ENCODE results near the gene FBLN7.
"Not testable (repeated sequence)": the region's sequence is repeated elsewhere in the genome, so short reads cannot be mapped to it uniquely, and the experiment has no call there.

Gene FBLN7

DNA sequence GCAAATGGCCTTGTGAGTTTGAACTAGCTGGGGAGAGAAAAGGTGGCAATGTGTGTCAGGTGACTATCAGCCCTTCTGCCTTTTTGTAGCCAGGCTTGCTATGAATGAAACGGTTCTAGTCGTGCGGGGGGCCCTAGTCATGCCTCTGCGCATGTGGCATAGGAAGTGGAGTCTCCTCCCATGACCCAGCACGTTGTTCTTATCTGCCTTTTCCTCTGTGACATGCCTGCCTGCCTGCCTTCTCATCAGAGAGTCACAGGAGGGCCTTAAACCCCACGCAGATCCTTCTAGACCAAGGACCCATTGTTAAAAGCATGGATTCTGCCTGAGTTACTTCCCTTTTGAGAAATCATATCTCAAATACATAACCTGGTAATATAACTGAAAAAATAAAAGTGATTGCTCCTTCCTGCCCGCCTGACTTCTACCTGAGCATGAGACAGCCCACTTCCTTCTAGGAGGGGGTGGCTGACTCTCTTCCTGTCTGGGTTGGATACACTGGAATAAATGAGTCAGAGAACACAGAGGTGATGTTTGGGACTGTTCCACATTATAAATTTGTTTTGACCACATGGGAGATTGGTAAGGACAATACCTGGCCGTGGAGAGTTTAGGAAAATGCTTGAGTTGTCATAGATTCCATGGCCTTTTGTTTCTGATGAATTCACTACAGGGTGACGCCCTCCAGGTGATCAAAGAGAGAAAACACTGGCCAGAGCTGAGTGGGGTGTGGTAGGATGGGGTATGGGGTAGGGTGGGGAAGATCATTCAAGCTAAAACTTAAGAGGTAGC is 49.8 kb downstream of the FBLN7 start:
- DNase-seq: no peak

DNA sequence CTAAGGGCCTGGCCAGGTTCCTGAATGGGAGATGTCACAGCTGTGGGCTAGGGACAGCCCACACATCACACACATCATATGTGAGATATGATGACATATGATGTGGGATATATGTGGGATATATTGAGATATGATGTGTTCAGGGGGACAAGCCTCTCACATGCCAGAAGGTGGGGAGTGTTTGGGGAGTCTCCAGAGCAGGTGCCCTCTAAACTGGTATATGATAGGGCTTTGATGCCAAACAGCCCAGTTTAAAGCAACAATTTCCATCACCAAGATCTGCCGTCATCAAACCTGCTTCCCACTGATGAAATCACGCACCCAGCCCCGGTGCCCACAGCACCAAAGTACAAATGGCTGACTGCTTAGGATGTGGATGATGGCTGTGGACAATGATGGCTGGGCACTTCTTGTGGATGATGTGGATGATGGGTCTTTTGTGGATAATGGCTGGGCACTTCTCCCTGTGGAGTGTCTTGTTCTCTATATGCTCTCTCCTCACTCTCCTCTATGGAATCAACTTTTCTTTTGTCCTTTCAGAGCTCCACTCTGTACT is 50.9 kb downstream of the FBLN7 start:
- no peak for DNase-seq

DNA sequence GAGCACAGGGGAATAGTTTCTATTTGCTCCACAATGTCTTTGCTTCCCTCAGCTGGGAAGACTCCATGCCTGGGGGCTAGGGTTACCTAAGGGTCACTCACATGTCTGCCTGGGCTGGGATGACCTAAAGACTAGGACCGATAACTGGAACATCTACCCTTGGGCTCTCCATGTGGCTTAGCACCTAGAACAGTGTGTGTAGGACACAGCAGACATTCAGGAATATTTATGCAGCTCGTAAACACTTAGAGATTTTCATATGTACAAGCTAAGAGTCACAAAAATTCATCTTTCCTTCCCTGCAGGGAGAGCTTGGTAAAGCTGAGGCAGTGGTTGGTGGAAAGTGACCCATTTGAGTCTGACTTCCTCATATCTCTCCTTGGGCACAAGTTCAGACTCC is 55.8 kb downstream of the FBLN7 start:
- DNase-seq: no peak

DNA sequence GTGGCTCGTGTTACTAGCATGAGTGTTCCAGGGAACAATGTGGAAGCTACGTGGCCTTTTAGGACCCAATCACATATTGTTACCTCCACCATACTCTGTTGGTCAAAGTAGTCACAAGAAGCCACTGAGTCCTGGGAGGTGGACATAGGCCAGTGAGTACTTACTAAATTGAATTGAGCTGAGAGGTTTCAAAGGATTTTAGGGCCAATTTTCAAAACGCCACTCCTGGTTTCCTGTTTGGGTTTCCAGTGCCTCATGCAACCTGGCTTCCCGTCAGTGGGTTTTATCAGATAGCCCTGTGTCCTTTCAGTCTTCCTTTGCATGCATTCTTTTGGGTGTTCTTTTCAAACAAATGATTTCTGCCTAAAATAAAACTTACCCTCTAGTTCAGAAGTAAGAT is 56.3 kb downstream of the FBLN7 start:
- no peak for DNase-seq

DNA sequence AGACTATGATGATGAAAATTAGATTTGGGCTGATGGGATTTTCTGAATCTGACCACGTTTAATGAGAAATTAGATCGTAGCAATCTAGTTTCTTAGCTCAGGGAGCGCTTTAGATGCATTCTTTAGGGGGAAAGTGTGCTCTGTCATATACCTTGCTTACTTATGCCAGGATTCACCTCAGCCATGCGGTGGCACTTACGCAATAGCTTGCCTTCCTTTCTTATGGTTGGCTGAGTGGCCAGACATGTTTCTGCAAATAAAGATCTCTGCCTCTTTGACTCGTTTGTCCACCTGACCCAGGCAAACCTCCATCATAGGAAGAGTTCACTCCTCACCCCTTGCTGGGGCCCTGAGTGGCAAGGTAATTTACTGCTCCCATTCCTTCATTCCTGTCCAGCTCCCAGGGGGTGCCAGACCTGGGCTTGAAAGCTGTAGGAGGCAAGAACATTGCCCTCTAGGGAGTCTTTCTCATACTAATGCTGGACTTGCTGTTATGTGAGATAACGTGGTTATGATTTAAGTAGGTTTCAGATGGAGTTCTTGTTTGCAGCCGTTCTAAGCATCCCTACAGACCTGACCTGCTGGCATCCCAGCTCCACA is 57.1 kb downstream of the FBLN7 start:
- no peak for DNase-seq

DNA sequence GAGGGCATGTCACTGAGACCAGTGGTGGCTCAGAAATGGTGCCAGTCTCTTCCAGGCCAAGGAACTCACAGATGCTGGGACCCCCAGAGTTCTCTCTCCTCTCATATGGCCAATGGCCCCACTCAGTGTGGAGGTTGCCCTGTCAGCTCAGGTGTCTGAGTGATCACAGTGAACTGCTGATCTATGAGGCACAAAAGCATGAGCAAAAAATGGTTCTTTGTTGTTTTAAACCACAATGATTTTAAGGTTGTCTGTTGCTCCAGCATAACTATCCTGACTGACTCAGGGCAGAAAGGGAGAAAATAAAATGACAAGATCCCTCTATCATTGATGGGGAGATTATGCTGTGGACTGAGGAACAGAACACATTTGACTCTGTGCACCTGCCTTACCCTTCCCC is 57.8 kb downstream of the FBLN7 start:
- DNase-seq: no peak

DNA sequence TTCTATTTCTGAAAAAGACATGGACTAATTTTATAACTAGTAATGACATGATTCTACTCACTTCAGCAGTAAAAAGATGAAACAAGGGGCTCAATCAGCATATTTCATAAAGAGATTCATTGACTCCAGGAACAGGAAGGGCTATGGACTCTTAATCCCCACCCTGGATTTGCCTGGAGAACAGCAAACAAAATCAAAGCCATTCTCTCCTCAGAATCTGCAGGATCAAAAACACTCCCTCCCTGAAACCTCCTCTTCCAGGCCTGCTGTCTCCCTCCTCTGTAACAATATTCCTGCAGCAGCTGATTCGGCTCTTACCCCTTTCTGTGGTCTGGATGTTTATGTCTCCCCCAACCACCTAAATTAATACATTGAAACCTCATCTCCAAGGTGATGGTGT is 59.7 kb downstream of the FBLN7 start:
- peak; percentile 94 for DNase-seq

DNA sequence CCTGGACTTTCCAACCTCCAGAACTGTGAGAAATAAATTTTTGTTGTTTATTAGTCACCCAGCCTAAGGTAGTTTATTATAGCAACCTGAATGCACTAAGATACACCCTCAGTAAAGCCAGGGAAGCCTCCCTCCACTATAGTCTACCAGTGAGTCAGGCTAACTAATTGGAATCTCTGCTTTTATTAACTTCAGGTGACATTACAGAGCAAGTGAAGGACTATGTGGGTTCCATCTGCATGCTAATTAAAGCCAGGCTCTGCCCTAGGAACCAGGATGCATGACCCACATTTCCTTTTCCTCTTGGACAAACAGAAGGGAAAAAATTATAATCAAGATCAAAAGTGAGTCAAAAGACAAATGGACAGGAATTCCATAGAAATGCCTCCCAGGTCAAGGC is 60.6 kb downstream of the FBLN7 start:
- DNase-seq: no peak

DNA sequence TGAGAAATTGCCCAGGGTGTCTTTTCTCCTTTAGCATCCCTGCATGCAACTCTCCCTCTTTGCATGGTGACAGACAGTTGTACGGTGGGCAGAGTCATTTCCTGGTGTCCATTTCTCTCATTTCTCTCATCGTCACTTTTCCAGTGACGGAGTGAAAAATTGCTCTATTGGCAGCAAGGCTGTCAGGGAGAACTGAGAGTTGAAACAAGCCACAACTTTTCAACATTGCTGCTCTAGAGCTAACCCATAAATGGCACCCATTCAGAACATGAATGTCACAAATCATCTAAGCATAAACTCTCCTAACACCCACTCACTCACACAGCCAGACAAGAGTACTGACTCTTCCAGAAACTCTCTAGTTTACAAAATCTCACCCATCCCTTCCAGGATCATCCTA is 61.0 kb downstream of the FBLN7 start:
- DNase-seq: no peak

DNA sequence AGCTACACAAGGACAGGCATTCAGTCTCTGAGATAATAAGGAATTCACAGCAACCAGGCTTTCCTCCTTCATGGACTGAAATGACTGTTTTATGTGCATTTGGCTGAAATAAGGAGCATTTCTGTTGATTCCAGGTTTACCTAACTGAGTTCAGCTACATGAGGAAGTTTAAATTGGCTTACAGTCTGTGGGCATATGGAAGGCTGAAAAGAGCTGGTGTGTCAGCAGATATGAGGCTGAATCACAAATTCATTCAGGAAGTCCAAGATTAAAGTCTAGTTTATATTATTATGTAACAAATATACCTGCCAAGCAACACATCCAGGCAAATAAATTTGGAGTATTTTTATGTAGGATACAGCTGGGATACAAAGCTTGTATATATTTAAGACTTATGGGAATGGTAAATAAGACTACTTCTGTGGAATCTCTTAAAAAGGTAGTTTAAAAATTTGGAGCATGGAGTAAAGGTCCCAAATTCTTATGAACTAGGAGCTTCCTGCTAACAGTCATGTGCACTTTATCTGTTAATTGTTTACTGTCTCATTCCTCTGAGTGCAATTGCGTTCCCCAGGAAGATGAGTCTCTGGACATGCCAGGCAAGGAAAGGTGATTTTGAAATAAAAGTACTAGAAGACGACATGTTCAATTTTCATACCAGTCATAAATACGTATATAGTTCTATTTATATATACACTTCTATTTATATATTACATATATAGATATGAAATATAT is 63.7 kb downstream of the FBLN7 start:
- no peak for DNase-seq

DNA sequence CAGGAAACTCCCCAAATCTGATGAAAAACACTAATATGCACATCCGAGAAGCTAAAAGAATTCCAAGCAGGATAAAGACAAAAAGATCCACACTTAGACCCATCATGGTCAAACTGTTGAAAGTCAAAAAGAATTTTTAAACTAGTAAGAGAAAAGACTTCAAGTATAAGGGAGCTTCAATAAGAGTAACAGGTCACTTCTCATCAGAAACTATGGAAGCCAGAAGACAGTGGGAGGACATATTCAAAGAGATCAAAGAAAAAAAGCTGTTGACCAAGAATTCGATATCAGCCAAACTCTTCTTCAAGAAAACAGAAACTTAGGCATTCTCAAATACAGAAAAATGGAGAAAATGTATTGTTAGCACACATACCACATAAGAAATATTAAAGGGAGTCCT is 66.2 kb downstream of the FBLN7 start:
- no peak for DNase-seq

DNA sequence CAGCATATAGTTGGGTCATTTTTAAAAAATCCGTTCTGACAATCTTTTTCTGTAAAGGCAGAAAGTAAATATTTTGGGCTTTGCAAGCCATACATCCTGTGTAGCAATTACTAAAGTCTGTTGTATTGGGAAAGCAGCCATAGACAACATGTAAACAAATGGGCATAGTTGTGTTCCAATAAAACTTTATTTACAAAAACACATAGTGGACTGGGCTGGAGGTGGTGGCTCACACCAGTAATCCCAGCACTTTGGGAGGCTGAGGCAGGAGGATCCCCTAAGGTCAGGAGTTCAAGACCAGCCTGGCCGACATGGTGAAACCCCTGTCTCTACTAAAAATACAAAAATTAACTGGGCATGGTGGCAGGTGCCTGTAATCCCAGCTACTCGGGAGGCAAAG is 69.7 kb downstream of the FBLN7 start:
- not testable (repeated sequence) for DNase-seq

DNA sequence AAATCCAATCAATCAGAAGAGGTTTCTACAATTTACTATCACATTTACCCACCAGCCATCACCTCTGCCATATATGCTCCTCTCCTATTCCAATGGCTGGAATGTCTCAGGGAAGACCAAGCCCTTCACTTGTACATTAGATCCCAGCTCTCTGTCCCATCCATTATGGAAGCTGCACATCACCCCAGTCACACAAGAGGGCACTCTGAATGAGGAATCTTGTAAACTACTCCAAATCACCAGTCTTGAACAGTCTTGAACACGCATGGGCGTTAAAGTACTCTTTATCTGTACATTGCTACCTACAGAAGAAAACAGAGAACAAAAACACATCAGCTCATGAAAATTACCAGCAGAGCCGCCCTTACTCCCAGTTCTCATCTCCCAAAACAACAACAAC is 78.0 kb downstream of the FBLN7 start:
- peak; percentile 40 for DNase-seq

DNA sequence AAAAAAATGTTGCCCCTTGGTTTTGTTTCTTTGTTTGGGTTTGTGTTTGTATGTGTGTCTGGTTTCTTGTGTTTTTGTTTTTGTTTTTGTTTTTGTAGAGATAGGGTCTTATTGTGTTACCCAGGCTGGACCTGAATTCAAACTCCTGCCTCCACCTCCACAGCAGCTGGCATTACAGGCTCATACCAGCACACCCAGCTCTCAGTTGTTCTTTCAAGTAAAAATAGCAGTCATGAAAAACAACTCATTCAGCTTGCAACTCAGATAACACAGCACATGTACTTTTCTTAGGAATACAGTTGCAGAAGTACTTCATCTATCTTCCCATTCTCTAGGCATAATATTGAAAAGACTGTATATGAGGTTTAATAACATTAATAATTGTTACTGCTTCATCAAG is 79.7 kb downstream of the FBLN7 start:
- DNase-seq: no peak

DNA sequence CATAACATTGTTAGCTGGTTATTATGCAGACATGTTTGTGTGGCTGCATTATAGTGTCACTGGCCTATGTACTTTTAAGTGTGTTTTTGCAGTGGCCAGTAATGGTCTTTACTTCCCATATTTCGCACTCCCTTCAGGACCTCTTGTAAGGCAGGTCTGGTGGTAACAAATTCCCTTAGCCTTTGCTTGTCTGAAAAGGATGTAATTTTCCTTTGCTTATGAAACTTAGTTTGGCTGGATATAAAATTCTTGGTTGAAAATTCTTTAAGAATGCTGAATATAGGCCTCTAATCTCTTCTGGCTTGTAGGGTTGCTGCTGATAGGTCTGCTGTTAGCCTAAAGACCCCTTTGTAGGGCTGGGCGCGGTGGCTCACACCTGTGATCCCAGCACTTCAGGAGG is 82.0 kb downstream of the FBLN7 start:
- DNase-seq: no peak

DNA sequence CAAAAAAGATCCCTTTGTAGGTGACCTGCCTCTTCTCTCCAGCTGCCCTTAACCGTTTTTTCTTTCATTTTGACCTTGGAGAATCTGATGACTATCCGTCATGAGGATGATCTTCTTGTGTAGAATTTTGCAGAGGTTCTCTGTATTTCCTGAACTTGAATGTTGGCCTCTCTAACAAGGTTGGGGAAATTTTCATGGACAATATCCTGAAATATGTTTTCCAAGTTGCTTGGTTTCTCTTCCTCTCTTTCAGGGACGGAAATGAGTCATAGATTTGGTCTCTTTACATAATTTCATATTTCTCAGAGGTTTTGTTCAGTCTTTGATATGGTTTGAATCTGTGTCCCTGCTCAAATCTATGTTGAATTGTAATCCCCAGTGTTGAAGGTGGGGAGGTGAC is 82.6 kb downstream of the FBLN7 start:
- DNase-seq: no peak

DNA sequence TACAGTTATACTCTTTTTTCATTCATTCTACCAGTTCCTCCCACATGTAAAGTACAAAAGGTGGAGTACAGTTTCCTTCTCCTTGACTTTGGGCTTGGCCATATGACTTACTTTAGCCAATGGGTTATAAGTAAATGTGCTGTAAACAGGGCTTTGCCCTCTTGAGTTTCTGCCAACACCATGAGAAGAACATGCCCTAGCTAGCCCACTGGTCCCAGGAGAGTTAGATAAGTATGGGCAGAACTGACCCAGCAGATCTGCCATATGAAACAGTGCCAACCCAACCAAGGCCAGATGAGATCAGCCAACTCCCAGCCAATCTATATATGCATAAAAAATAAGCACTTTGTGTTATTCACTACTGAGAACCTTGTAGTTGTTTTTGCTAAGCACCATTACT is 91.2 kb downstream of the FBLN7 start:
- no peak for DNase-seq

DNA sequence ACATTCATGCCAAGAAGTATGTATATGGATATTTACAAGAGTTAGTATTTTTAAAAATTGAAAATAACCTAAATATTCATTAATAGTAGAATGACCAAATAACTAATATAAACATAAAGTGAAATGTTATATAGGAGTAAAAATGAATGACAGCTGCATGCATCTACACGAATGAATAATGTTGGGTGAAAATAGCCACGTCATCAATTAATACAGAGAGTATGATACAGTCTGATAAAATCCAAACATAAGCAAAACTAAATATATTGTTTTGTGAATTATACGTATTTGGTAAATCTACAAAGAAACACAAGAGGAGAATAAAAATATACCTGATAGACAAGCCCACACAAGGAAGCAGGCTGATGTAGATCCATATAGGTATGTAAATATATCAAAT is 92.2 kb downstream of the FBLN7 start:
- DNase-seq: no peak
